ENCODE results near the gene FGFR4.

FGFR4 gene

DNA sequence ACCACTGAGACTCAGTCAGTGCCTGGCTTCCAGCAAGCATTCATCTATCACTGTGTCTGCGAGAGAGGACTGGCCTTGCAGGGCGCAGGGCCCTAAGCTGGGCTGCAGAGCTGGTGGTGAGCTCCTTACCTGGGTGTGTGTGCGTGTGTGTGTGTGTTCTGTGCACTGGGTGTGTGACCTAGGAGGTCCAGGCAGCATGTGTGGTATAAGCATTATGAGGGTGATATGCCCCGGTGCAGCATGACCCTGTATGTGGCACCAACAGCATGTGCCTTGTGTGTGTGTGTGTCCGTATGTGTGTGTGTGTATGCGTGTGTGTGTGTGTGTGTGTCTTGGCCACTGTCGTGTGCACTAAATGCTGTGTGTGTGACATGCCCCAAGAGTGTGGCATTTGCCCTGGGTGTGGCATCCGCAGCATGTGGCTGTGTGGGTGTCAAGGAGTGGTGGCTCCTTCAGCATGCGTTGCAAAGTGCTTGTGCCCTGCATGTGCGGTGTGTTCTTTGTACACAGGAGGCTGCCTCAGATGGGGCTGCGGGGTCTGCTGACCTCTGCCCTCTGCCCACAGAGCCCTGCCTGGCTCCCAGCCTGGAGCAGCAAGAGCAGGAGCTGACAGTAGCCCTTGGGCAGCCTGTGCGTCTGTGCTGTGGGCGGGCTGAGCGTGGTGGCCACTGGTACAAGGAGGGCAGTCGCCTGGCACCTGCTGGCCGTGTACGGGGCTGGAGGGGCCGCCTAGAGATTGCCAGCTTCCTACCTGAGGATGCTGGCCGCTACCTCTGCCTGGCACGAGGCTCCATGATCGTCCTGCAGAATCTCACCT, 3.3 kb downstream of the FGFR4 start:
- Histone ChIP-seq H3F3A (ENCODE audit: insufficient read depth, low read length) (peaks cover 9% of the 10 kb centered on the region), H3K27me3 (ENCODE audit: insufficient read depth, low read length) (peaks cover 4% of the 10 kb centered on the region; the same call in 1 of the 2 replicates), H3K9me3 (ENCODE audit: low read length) (no peaks in the 10 kb centered on the region), H3K9ac (ENCODE audit: low read length) (no peak overlapping the region), H3K27ac (ENCODE audit: low read depth, low read length, poor library complexity, severe bottlenecking) (no peak overlapping the region), H3K36me3 (ENCODE audit: insufficient read depth, low read length) (no peaks in the 10 kb centered on the region), H2AFZ (ENCODE audit: low read length) (no peak overlapping the region), H4K20me1 (ENCODE audit: insufficient read depth, low read length) (no peaks in the 10 kb centered on the region), H3K4me1 (ENCODE audit: insufficient read depth, low read length, severe bottlenecking) (peaks cover 20% of the 10 kb centered on the region), H3K9me2 (ENCODE audit: low read depth, low read length) (no peaks in the 10 kb centered on the region), H3K4me2 (ENCODE audit: low read length) (no peak overlapping the region), H3K79me2 (ENCODE audit: insufficient read depth, low read length) (no peaks in the 10 kb centered on the region), H3K4me3 (ENCODE audit: low read depth, low read length, poor library complexity, severe bottlenecking) (no peak overlapping the region)
- TF ChIP-seq, protein P1, sequence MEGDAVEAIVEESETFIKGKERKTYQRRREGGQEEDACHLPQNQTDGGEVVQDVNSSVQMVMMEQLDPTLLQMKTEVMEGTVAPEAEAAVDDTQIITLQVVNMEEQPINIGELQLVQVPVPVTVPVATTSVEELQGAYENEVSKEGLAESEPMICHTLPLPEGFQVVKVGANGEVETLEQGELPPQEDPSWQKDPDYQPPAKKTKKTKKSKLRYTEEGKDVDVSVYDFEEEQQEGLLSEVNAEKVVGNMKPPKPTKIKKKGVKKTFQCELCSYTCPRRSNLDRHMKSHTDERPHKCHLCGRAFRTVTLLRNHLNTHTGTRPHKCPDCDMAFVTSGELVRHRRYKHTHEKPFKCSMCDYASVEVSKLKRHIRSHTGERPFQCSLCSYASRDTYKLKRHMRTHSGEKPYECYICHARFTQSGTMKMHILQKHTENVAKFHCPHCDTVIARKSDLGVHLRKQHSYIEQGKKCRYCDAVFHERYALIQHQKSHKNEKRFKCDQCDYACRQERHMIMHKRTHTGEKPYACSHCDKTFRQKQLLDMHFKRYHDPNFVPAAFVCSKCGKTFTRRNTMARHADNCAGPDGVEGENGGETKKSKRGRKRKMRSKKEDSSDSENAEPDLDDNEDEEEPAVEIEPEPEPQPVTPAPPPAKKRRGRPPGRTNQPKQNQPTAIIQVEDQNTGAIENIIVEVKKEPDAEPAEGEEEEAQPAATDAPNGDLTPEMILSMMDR (IDR thresholded peaks at IDR 0.05; ENCODE audit: low read length) = no peak
- TF ChIP-seq EZH2 (IDR thresholded peaks at IDR 0.05; ENCODE audit: borderline replicate concordance, low read length) = no peak

DNA sequence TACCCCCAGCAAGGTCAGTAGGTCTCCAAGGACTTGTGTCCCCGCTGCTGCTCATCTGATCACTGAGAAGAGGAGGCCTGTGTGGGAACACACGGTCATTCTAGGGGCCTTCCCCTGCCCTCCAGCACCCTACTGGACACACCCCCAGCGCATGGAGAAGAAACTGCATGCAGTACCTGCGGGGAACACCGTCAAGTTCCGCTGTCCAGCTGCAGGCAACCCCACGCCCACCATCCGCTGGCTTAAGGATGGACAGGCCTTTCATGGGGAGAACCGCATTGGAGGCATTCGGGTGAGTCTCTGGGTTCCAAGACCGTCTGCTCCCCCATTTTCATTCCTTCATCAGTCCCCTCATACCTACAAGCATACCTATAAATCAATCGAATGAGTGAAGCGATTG, 4.1 kb downstream of the FGFR4 start:
- Histone ChIP-seq H3K9me2 (ENCODE audit: low read depth, low read length) (no peaks in the 10 kb centered on the region), H3K9ac (ENCODE audit: low read length) (no peak overlapping the region), H3K79me2 (ENCODE audit: insufficient read depth, low read length) (no peaks in the 10 kb centered on the region), H3K9me3 (ENCODE audit: low read length) (no peaks in the 10 kb centered on the region), H2AFZ (ENCODE audit: low read length) (no peak overlapping the region), H3K4me3 (ENCODE audit: low read depth, low read length, poor library complexity, severe bottlenecking) (no peak overlapping the region), H3F3A (ENCODE audit: insufficient read depth, low read length) (peaks cover 5% of the 10 kb centered on the region), H4K20me1 (ENCODE audit: insufficient read depth, low read length) (no peaks in the 10 kb centered on the region), H3K4me2 (ENCODE audit: low read length) (no peak overlapping the region), H3K4me1 (ENCODE audit: insufficient read depth, low read length, severe bottlenecking) (peaks cover 12% of the 10 kb centered on the region), H3K27me3 (ENCODE audit: insufficient read depth, low read length) (peaks cover 10% of the 10 kb centered on the region; the same call in 1 of the 2 replicates), H3K36me3 (ENCODE audit: insufficient read depth, low read length) (no peaks in the 10 kb centered on the region), H3K27ac (ENCODE audit: low read depth, low read length, poor library complexity, severe bottlenecking) (no peak overlapping the region)
- no peak for TF ChIP-seq EZH2 (IDR thresholded peaks at IDR 0.05; ENCODE audit: borderline replicate concordance, low read length)
- TF ChIP-seq, protein P1 (IDR thresholded peaks at IDR 0.05; ENCODE audit: low read length) = no peak

DNA sequence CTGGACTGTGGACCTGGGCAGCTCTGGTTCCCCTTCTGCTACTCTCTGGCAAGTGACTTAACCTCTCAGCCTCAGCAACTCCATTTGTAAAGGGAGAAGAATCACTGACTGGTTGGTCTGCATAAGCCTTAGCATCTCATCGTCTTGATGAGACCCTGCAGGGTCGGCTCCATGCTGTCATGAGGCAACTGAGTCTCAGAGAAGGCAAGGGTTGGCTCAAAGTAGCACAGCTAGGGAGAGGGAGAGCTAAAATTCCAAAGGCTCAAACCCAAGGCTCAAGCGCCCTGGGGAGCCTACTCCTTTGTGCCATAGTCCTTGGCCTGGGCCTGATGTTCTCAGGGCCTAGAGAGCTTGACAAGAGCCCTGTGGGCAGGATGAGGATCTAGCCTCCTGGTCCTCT, 4.5 kb downstream of the FGFR4 start:
- no peaks in the 10 kb centered on the region for H3K79me2 ChIP-seq (ENCODE audit: insufficient read depth, low read length)
- H3F3A ChIP-seq (ENCODE audit: insufficient read depth, low read length) = peaks cover 1% of the 10 kb centered on the region; the same call in 1 of the 2 replicates
- no peak overlapping the region for H3K4me2 ChIP-seq (ENCODE audit: low read length)
- no peaks in the 10 kb centered on the region for H3K9me2 ChIP-seq (ENCODE audit: low read depth, low read length)
- H3K4me1 ChIP-seq (ENCODE audit: insufficient read depth, low read length, severe bottlenecking) = peaks cover 8% of the 10 kb centered on the region
- no peaks in the 10 kb centered on the region for H3K36me3 ChIP-seq (ENCODE audit: insufficient read depth, low read length)
- no peak overlapping the region for H3K27ac ChIP-seq (ENCODE audit: low read depth, low read length, poor library complexity, severe bottlenecking)
- H3K27me3 ChIP-seq (ENCODE audit: insufficient read depth, low read length) = peaks cover 10% of the 10 kb centered on the region; the same call in 1 of the 2 replicates
- no peak for TF ChIP-seq EZH2 (IDR thresholded peaks at IDR 0.05; ENCODE audit: borderline replicate concordance, low read length)
- TF ChIP-seq, protein P1 (IDR thresholded peaks at IDR 0.05; ENCODE audit: low read length) = no peak
- H4K20me1 ChIP-seq (ENCODE audit: insufficient read depth, low read length) = no peaks in the 10 kb centered on the region
- no peak overlapping the region for H3K9ac ChIP-seq (ENCODE audit: low read length)
- H2AFZ ChIP-seq (ENCODE audit: low read length) = no peak overlapping the region
- no peak overlapping the region for H3K4me3 ChIP-seq (ENCODE audit: low read depth, low read length, poor library complexity, severe bottlenecking)
- no peaks in the 10 kb centered on the region for H3K9me3 ChIP-seq (ENCODE audit: low read length)
